CD14-positive monocyte (primary cell): ENCODE data around the gene NSD1. TPM values are rescaled to one million over a fixed set of nuclear protein-coding genes. Genes with fewer than 3 reads are reported as not detected.

Experiments used
- DNase-seq, 3 donors: peaks; one replicate each; pipeline ENCODE4 v3.0.0-alpha.2; 2011 to 2022
- H2AFZ ChIP-seq: 2 replicates; pipeline ENCODE4 v1.6.0; 2012; ENCODE audit warnings: mild to moderate bottlenecking, low read depth, low read length, inconsistent platforms; ENCODE audit not compliant: insufficient read depth, poor library complexity, severe bottlenecking
- H3K27ac ChIP-seq, 2 donors: 1 replicate in 1 of 2; 2 replicates in 1 of 2; pipeline ENCODE4 v1.5.1; 2012 to 2013; ENCODE audit warnings: low read length in 2 of 2, control low read depth in 1 of 2, inconsistent platforms in 1 of 2, low read depth in 1 of 2, mild to moderate bottlenecking in 1 of 2
- H3K27me3 ChIP-seq, 2 donors: one replicate each; pipeline versions ENCODE4 v1.6.0 to v1.6.1; 2011 to 2013; ENCODE audit warnings: low read length in 2 of 2; ENCODE audit not compliant: control insufficient read depth in 2 of 2, insufficient read depth in 2 of 2
- H3K36me3 ChIP-seq, 2 donors: replicated peaks in 1 of 2; 1 replicate in 1 of 2; 2 replicates in 1 of 2; pipeline versions ENCODE4 v1.5.1 to v1.6.1; 2012 to 2013; ENCODE audit warnings: low read length in 2 of 2, control low read depth in 1 of 2, inconsistent platforms in 1 of 2, mild to moderate bottlenecking in 1 of 2; ENCODE audit not compliant: insufficient read depth in 2 of 2, control insufficient read depth in 1 of 2
- H3K4me1 ChIP-seq, 2 donors: 1 replicate in 1 of 2; 2 replicates in 1 of 2; pipeline versions ENCODE4 v1.5.1 to v1.6.1; 2012 to 2013; ENCODE audit warnings: low read length in 2 of 2, control low read depth in 1 of 2, inconsistent platforms in 1 of 2, mild to moderate bottlenecking in 1 of 2, moderate library complexity in 1 of 2; ENCODE audit not compliant: insufficient read depth in 2 of 2, control insufficient read depth in 1 of 2
- H3K4me2 ChIP-seq: replicated peaks from 2 replicates; pipeline ENCODE3; 2012; ENCODE audit warnings: low read length, moderate library complexity, mild to moderate bottlenecking; ENCODE audit not compliant: poor library complexity, severe bottlenecking; ENCODE audit errors: extremely low read depth
- H3K4me3 ChIP-seq, 3 experiments: fragments of 200-600 bp in 1 of 3; sonication (generic) in 1 of 3; replicated peaks in 1 of 3; 1 replicate in 2 of 3; 2 replicates in 1 of 3; pipeline ENCODE4 v1.5.1; 2011 to 2013; ENCODE audit warnings: low read length in 3 of 3, mild to moderate bottlenecking in 3 of 3, control low read depth in 2 of 3, low read depth in 2 of 3, inconsistent platforms in 1 of 3, moderate library complexity in 1 of 3
- H3K79me2 ChIP-seq: 2 replicates; pipeline ENCODE4 v1.6.0; 2012; ENCODE audit warnings: mild to moderate bottlenecking, control low read depth, inconsistent platforms, low read length, moderate library complexity; ENCODE audit not compliant: insufficient read depth
- H3K9ac ChIP-seq: 2 replicates; pipeline ENCODE4 v1.6.0; 2017; ENCODE audit warnings: low read length, mild to moderate bottlenecking; ENCODE audit not compliant: insufficient read depth, poor library complexity, severe bottlenecking
- H3K9me3 ChIP-seq, 2 donors: replicated peaks in 1 of 2; 1 replicate in 1 of 2; 2 replicates in 1 of 2; pipeline versions ENCODE4 v1.5.1 to v1.6.1; 2012 to 2013; ENCODE audit warnings: low read length in 2 of 2, control low read depth in 1 of 2; ENCODE audit not compliant: control insufficient read depth in 1 of 2, insufficient read depth in 1 of 2
- H4K20me1 ChIP-seq: 2 replicates; pipeline ENCODE4 v1.6.0; 2012; ENCODE audit warnings: mild to moderate bottlenecking, low read length, control low read depth, moderate library complexity; ENCODE audit not compliant: insufficient read depth
- H3K27ac Mint-ChIP-seq, 7 donors: one replicate each; pipeline ENCODE4 v1.8.0; 2020; ENCODE audit warnings: mild to moderate bottlenecking in 7 of 7, mixed read lengths in 7 of 7, moderate library complexity in 6 of 7, inconsistent platforms in 2 of 7
- H3K27me3 Mint-ChIP-seq, 3 donors: one replicate each; pipeline ENCODE4 v1.8.0; 2021 to 2022; ENCODE audit warnings: low read depth in 3 of 3, mild to moderate bottlenecking in 3 of 3, mixed read lengths in 3 of 3, moderate library complexity in 3 of 3, inconsistent platforms in 1 of 3
- H3K36me3 Mint-ChIP-seq, 2 donors: one replicate each; pipeline ENCODE4 v1.8.0; 2020; ENCODE audit warnings: mixed read lengths in 2 of 2, inconsistent platforms in 1 of 2, mild to moderate bottlenecking in 1 of 2
- H3K4me1 Mint-ChIP-seq: one replicate; pipeline ENCODE4 v1.8.0; 2020; ENCODE audit warnings: mild to moderate bottlenecking, mixed read lengths
- H3K4me3 Mint-ChIP-seq, 2 donors: one replicate each; pipeline ENCODE4 v1.8.0; 2020; ENCODE audit warnings: mild to moderate bottlenecking in 2 of 2, mixed read lengths in 2 of 2, moderate library complexity in 1 of 2
- H3K9me3 Mint-ChIP-seq, 7 donors: one replicate each; pipeline ENCODE4 v1.8.0; 2020 to 2022; ENCODE audit warnings: mixed read lengths in 7 of 7, mild to moderate bottlenecking in 6 of 7, moderate library complexity in 6 of 7, inconsistent platforms in 2 of 7
- WGBS: methylation state at CpG from one replicate; pipeline ENCODE4 v1.1.5; 2013; ENCODE audit warnings: missing lambda C conversion rate; ENCODE audit not compliant: insufficient coverage; 5-methylcytosine and 5-hydroxymethylcytosine counted together
- intact Hi-C, 2 donors: fragments of 100-400 bp; cut with micrococcal nuclease; formaldehyde crosslinking; loops; one replicate each; pipeline versions ENCODE4 v1.15.0 to v1.15.1; 2023
- polyA plus RNA-seq, 3 donors: library from polyadenylated mRNA; depleted of rRNA in 1 of 3; unstranded in 2 of 3; stranded (reverse) in 1 of 3; fragments of 300-500 nt in 2 of 3; fragments of >200 nt in 1 of 3; fragmentation: Illumina TruSeq in 2 of 3; gene quantifications; 1 replicate in 2 of 3; 2 replicates in 1 of 3; pipeline ENCODE4 v1.2.3, GENCODE V29; 2012 to 2021
- TF ChIP-seq, protein P1 (sequence below): fragments of 200-600 bp; IDR thresholded peaks from one replicate; pipeline ENCODE4 v1.8.0; 2022; ENCODE audit warnings: antibody characterized with exemption, mild to moderate bottlenecking

The NSD1 gene
- polyA plus RNA-seq, 3 donors, result 12.6 to 31.9 (median 19.0) TPM

DNA sequence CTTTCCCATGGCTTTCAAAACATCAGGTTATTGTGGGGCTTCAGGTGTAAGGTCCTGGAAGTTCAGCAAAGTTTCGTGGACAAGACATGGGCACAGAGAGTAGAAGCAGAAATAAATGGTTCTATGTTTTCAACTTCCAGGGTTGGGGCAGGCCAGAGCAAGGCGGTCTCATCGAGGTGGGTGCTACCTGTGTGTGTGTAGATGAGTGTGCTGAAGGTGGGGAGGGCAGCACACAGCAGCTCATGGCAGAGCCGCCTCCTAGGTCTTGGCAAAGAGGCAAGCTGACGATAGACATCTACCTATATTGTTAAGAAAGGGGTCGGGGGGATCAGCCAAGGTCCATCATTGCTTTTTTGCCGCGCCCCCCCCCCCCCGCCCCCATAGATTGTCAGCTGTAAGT, 166.1 kb downstream of the NSD1 start:
- H3K9me3 ChIP-seq, result no peaks in the 10 kb centered on the region
- H3K4me1 Mint-ChIP-seq, result peaks cover 84% of the 10 kb centered on the region
- H3K27ac ChIP-seq, result peak overlapping the region; percentile 74 to 95
- H4K20me1 ChIP-seq, result peaks cover 30% of the 10 kb centered on the region
- no peak overlapping the region for H3K9ac ChIP-seq
- peaks cover 52% of the 10 kb centered on the region for H3K79me2 ChIP-seq
- DNase-seq, result no peak
- H3K27me3 Mint-ChIP-seq, result peaks cover 0 to 5% (median 0%) of the 10 kb centered on the region in 3 donors
- peaks cover 84 to 93% of the 10 kb centered on the region in 2 donors for H3K4me1 ChIP-seq
- H3K9me3 Mint-ChIP-seq, result no peaks in the 10 kb centered on the region
- intact Hi-C loops, result loop anchor here (5.0 to 10.0 kb wide), 4 partner anchors 162 to 853 kb away; partner anchors contain the start of genes NHP2 (in 1 of the 2), RNF44 (in 1 of the 2) and TMED9 (in 1 of the 2)
- H3K4me2 ChIP-seq, result peak overlapping the region; percentile 88
- TF ChIP-seq, protein P1, sequence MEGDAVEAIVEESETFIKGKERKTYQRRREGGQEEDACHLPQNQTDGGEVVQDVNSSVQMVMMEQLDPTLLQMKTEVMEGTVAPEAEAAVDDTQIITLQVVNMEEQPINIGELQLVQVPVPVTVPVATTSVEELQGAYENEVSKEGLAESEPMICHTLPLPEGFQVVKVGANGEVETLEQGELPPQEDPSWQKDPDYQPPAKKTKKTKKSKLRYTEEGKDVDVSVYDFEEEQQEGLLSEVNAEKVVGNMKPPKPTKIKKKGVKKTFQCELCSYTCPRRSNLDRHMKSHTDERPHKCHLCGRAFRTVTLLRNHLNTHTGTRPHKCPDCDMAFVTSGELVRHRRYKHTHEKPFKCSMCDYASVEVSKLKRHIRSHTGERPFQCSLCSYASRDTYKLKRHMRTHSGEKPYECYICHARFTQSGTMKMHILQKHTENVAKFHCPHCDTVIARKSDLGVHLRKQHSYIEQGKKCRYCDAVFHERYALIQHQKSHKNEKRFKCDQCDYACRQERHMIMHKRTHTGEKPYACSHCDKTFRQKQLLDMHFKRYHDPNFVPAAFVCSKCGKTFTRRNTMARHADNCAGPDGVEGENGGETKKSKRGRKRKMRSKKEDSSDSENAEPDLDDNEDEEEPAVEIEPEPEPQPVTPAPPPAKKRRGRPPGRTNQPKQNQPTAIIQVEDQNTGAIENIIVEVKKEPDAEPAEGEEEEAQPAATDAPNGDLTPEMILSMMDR, result no peak
- H3K4me3 Mint-ChIP-seq, result peak overlapping the region; percentile 7 to 68
- H3K27me3 ChIP-seq, result no peaks in the 10 kb centered on the region
- peak overlapping the region in 1 of 3 experiments; percentile 97 for H3K4me3 ChIP-seq
- H3K27ac Mint-ChIP-seq, result peak overlapping the region; percentile 92 to 98 (median 96)
- 66% methylated on average over 3 of the region's 9 CpGs for WGBS
- H2AFZ ChIP-seq, result no peak overlapping the region
- peaks cover 26 to 38% of the 10 kb centered on the region in 2 donors for H3K36me3 ChIP-seq
- H3K36me3 Mint-ChIP-seq, result peaks cover 46 to 63% of the 10 kb centered on the region in 2 donors

DNA sequence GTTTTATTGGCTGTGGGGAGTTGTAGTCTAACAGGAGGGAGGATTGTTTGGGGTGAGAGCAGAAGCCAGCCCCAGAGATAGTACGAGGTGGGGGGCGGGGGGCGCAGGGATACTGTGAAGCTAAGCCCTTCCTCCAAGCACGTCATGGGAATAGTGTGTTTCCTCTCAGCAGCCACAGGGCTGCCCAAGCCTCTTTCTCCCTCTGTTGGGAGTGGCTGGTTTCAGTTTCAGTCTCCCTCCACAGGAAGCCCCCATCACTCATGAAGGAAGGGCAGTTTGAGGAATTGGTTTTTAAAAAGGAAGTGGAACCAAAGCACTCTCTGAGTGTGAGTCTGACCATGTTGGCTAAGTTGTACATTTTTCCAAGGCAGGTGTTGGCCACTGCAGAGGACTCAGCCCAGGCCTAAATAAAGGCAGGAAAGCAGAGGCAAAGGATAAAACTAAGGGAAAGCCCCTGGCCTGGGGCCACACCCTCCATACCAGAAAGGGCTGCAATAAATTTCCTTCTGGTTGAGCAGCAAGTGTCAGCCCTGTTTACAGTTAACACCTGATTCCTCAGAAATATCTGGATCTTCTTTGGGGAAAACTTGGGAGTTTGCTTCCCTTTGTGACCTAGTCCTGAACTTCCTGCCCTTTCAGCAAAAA, 166.8 kb downstream of the NSD1 start:
- peak; percentile 84 to 95 (median 91) for DNase-seq
- TF ChIP-seq, protein P1, result no peak
- Mint-ChIP-seq H3K4me3 (peak overlapping the region; percentile 78 to 93), H3K9me3 (no peaks in the 10 kb centered on the region), H3K4me1 (peaks cover 84% of the 10 kb centered on the region), H3K27me3 (peaks cover 0 to 5% (median 0%) of the 10 kb centered on the region in 3 donors), H3K36me3 (peaks cover 48 to 63% of the 10 kb centered on the region in 2 donors), H3K27ac (peak overlapping the region; percentile 95 to 98 (median 96))
- peak overlapping the region; percentile 52 for H2AFZ ChIP-seq
- no peaks in the 10 kb centered on the region for H3K9me3 ChIP-seq
- H3K27me3 ChIP-seq, result no peaks in the 10 kb centered on the region
- no CpG with 5 or more reads among the region's 4 CpGs for WGBS
- peak overlapping the region; percentile 74 to 95 for H3K27ac ChIP-seq
- peaks cover 24 to 36% of the 10 kb centered on the region in 2 donors for H3K36me3 ChIP-seq
- H4K20me1 ChIP-seq, result peaks cover 37% of the 10 kb centered on the region
- H3K79me2 ChIP-seq, result peaks cover 59% of the 10 kb centered on the region
- peaks cover 85 to 94% of the 10 kb centered on the region in 2 donors for H3K4me1 ChIP-seq
- intact Hi-C loops, result loop anchor here (5.0 to 10.0 kb wide), 4 partner anchors 163 to 852 kb away; partner anchors contain the start of genes NHP2 (in 1 of the 2), RNF44 (in 1 of the 2) and TMED9 (in 1 of the 2)
- no peak overlapping the region for H3K9ac ChIP-seq
- H3K4me3 ChIP-seq, result peak overlapping the region in 2 of 3 experiments; percentile 11 to 97
- H3K4me2 ChIP-seq, result peak overlapping the region; percentile 88
